HG03280 (cell line): ENCODE data around the gene ZNF385A.
A peak's percentile ranks its signal among the peaks of the same experiment; 100 is the strongest.

Experiments
- ATAC-seq: cut with Tn5 transposase; IDR thresholded peaks from one replicate; pipeline ENCODE4 v1.9.1; 2021; ENCODE audit warnings: mild to moderate bottlenecking, moderate library complexity; ENCODE audit not compliant: unreplicated experiment

The ZNF385A gene

GRCh38 chr12:54376596-54376995, 7.9 kb downstream of the ZNF385A start:
- no peak for ATAC-seq

- no peak for ATAC-seq
These were observed 9.3 kb downstream of the ZNF385A start for GRCh38 chr12:54375259-54375579.

GRCh38 chr12:54374562-54375258, 9.8 kb downstream of the ZNF385A start:
- ATAC-seq = no peak

- ATAC-seq = no peak
These were observed 10.6 kb downstream of the ZNF385A start for GRCh38 chr12:54373649-54374561.

- ATAC-seq = no peak
These were observed 12.3 kb downstream of the ZNF385A start for GRCh38 chr12:54372113-54372806.

- ATAC-seq = no peak
These were observed 13.0 kb downstream of the ZNF385A start for GRCh38 chr12:54371328-54372112.

GRCh38 chr12:54370171-54370730, 14.3 kb downstream of the ZNF385A start:
- ATAC-seq = no peak

GRCh38 chr12:54369597-54370131, 14.9 kb downstream of the ZNF385A start:
- no peak for ATAC-seq

- ATAC-seq = peak; percentile 63
These were observed 15.6 kb downstream of the ZNF385A start for GRCh38 chr12:54368709-54369596.

- peak; percentile 6 for ATAC-seq
These were observed 16.4 kb downstream of the ZNF385A start for GRCh38 chr12:54368025-54368708.

GRCh38 chr12:54364413-54364812, 20.1 kb downstream of the ZNF385A start, which contains the start of gene GPR84:
Gene GPR84 (minus strand): TSS chr12:54364486. CDS start chr12:54363851, 635 bp downstream.
- ATAC-seq = no peak

GRCh38 chr12:54363618-54364017, 20.9 kb downstream of the ZNF385A start:
- ATAC-seq = no peak

GRCh38 chr12:54363047-54363446, 21.5 kb downstream of the ZNF385A start:
- ATAC-seq = no peak

GRCh38 chr12:54360717-54361456, 23.6 kb downstream of the ZNF385A start:
- ATAC-seq = no peak

GRCh38 chr12:54359762-54360351, 24.7 kb downstream of the ZNF385A start:
- ATAC-seq = no peak

- peak; percentile 96 for ATAC-seq
These were observed 25.4 kb downstream of the ZNF385A start for GRCh38 chr12:54358945-54359761.
